SK-N-SH (cell line): ENCODE measurements around the gene FYN.

Experiments
- CTCF ChIP-seq: fragments of 200-600 bp; sonication (generic); IDR thresholded peaks from 2 replicates; pipeline ENCODE4 v1.6.1; 2017; ENCODE audit warnings: antibody characterized with exemption, mild to moderate bottlenecking, moderate library complexity
- JUND ChIP-seq: IDR thresholded peaks from 2 replicates; pipeline ENCODE4 v1.4.0; 2012
- MAX ChIP-seq: IDR thresholded peaks from 2 replicates; pipeline ENCODE4 v1.4.0; 2012; ENCODE audit warnings: low read depth
- MXI1 ChIP-seq: IDR thresholded peaks from 2 replicates; pipeline ENCODE4 v1.6.1; 2012; ENCODE audit warnings: mild to moderate bottlenecking, low read depth, low read length, improper control_type of control experiment

DNA sequence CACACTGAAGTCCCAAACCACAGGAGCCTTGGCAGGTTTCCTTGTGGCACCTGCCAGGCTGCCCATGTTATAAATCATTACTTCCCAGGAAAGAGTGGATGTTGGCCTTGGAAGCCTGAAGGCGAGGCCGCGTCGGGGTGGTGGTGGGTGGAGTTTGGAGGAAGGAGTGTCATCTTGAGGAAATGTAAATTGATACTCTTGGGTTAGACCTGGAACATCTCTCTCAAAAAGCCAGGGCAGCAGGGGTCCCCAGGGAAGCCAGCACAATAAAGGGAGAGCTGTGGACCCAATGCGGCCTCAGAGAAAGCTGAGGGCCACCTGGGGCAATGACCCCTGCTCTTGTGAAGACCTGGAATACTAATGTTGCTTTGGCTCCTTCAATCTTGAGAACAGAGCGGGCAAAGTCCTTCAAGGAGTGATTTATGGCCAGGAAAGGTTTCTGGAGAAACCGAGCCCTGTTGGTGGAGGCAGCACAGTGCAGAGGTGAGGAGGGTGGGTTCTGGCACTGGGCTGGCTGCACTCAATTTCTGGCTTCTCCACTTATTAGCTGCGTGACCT is 241.3 kb downstream of the FYN start:
- TF ChIP-seq CTCF: no peak
- TF ChIP-seq JUND: no peak
- no peak for TF ChIP-seq MAX
- TF ChIP-seq MXI1: no peak
